Stomach (tissue), 9 donors: ENCODE results near the gene ZDHHC18. TPM values are rescaled to one million over a fixed set of nuclear protein-coding genes. Genes with fewer than 3 reads are reported as not detected.
A peak's percentile ranks its signal among the peaks of the same experiment; 100 is the strongest.

ENCODE experiments used
- DNase-seq, 2 donors: peaks; one replicate each; pipeline versions ENCODE4 v3.0.0 to v3.0.0-alpha.2; 2013 to 2019
- H3K27ac ChIP-seq, 5 donors: fragments of 200-600 bp in 4 of 5; sonication (generic) in 4 of 5; one replicate each; pipeline ENCODE4 v1.5.1; 2013 to 2019; ENCODE audit warnings: mild to moderate bottlenecking in 1 of 5, moderate library complexity in 1 of 5
- H3K27me3 ChIP-seq, 3 donors: fragments of 200-600 bp; sonication (generic); one replicate each; pipeline ENCODE4 v1.5.1; 2017 to 2019; ENCODE audit warnings: mixed run types in 1 of 3
- H3K36me3 ChIP-seq, 4 donors: fragments of 200-600 bp; sonication (generic); 1 replicate in 3 of 4; 2 replicates in 1 of 4; pipeline ENCODE4 v1.5.1; 2016 to 2019
- H3K4me1 ChIP-seq, 4 donors: fragments of 200-600 bp; sonication (generic); one replicate each; pipeline ENCODE4 v1.5.1; 2016 to 2019
- H3K4me3 ChIP-seq, 4 donors: fragments of 200-600 bp; sonication (generic) in 3 of 4; one replicate each; pipeline ENCODE4 v1.5.1; 2016 to 2019; ENCODE audit warnings: mild to moderate bottlenecking in 1 of 4
- H3K9me3 ChIP-seq, 4 donors: fragments of 200-600 bp; sonication (generic); one replicate each; pipeline ENCODE4 v1.5.1; 2016 to 2019
- EP300 ChIP-seq: sonication (generic); formaldehyde crosslinking; IDR thresholded peaks from one replicate; pipeline ENCODE4 v1.6.1; 2017; ENCODE audit warnings: antibody characterized with exemption
- POLR2A ChIP-seq, 4 donors: fragments of 450-650 bp; IDR thresholded peaks; one replicate each; pipeline ENCODE4 v1.6.1; 2016; ENCODE audit warnings: antibody characterized with exemption in 4 of 4, control low read depth in 2 of 4, mild to moderate bottlenecking in 1 of 4, moderate library complexity in 1 of 4
- POLR2AphosphoS5 ChIP-seq, 3 donors: sonication (generic); formaldehyde crosslinking; IDR thresholded peaks; one replicate each; pipeline ENCODE4 v1.6.1; 2016; ENCODE audit warnings: antibody characterized with exemption in 3 of 3
- WGBS, 5 donors: extraction: QIAGEN DNeasy Blood & Tissue Kit in 3 of 5; methylation state at CpG; one replicate each; pipeline versions ENCODE4 v1.1.5 to v1.1.7; 2013 to 2018; 5-methylcytosine and 5-hydroxymethylcytosine counted together
- intact Hi-C: fragments of 100-400 bp; cut with DNase I; formaldehyde crosslinking; loops from one replicate; pipeline ENCODE4 v1.15.1; 2023; ENCODE audit warnings: low total_unique reads
- polyA plus RNA-seq, 3 donors: library from polyadenylated mRNA; stranded (reverse); fragments of 200-250 nt; gene quantifications; one replicate each; pipeline ENCODE4 v1.2.3, GENCODE V29; 2013
- total RNA-seq, 5 donors: library from RNA; depleted of rRNA; stranded (reverse); fragments of >200 nt; gene quantifications; one replicate each; pipeline versions ENCODE4 v1.1.0 to v1.2.3, GENCODE V29; 2014 to 2016
- TF ChIP-seq, protein P1 (sequence below), 7 experiments: fragments of 450-650 bp in 4 of 7; fragments of 200-600 bp in 3 of 7; sonication (generic) in 3 of 7; IDR thresholded peaks; one replicate each; pipeline ENCODE4 v1.5.1; 2016 to 2019; ENCODE audit warnings: antibody characterized with exemption in 7 of 7, control low read depth in 2 of 7, mild to moderate bottlenecking in 1 of 7
- donor health status: healthy with polysubstance abuse.
- donor health status: Bipolar disorder and iron deficiency.
- donor health status: healthy.

The ZDHHC18 gene
- total and polyA plus RNA-seq, 8 donors = 5.2 to 81.7 (median 9.2) TPM

DNA sequence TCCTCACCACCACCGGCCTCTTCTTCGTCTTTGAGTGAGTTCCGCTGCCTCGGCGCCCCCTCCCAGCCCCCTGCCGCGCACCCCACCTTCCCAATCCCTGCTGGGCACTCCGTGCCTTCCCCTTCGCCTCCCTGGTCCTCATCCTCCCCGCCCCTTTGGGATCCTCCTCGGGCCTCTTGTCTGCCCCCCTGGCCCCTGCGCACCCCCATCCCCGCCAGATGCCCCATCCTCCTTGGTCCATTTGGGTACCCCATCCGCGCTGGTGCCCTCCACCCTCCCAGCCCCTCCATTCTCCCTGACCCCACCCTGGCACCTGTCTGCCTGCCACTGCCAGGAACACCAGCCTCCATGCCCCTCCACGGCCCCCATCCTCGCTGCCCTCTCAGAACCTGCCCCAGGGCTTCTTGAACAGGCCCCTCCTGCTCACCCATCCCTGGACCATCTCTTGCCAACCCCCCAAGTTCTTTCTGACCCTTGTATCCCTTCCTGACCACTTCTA lies 667 bp downstream of the ZDHHC18 start:
- peaks cover 0 to 14% (median 8%) of the 10 kb centered on the region in 4 donors for H3K36me3 ChIP-seq
- H3K4me3 ChIP-seq = peak overlapping the region; percentile 79 to 94 (median 80)
- intact Hi-C loops = no loop called here
- peak overlapping the region; percentile 74 to 89 (median 84) for H3K27ac ChIP-seq
- no peaks in the 10 kb centered on the region for H3K9me3 ChIP-seq
- 1 to 4% (median 2%) methylated on average over 9 to 17 of the region's 17 CpGs for WGBS, 5 donors
- DNase-seq = no peak
- H3K4me1 ChIP-seq = peaks cover 32 to 61% (median 53%) of the 10 kb centered on the region in 4 donors
- TF ChIP-seq POLR2A (IDR thresholded peaks at IDR 0.05) = no peak
- H3K27me3 ChIP-seq = no peaks in the 10 kb centered on the region

DNA sequence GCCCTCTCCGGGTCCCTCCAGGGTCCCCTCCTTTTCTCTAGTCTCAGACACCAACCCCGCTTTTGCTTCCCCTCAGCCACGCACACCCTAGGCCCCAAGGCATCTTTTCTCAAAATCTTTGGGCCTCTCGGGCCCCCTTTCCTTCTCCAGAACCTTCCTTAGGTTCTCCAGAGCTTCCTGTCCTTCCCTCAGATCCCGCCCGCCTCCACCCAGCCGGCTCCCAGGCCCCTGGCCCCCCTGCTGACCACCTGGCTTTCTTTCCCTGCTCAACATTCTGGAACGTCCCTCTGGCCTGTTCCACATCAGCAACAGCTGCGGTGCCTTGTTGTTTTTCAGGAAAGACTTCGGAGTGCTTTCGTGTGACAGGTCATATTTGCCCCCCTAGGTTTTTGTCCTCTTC lies 1.2 kb downstream of the ZDHHC18 start:
- peak overlapping the region; percentile 79 to 94 (median 80) for H3K4me3 ChIP-seq
- TF ChIP-seq, protein P1, sequence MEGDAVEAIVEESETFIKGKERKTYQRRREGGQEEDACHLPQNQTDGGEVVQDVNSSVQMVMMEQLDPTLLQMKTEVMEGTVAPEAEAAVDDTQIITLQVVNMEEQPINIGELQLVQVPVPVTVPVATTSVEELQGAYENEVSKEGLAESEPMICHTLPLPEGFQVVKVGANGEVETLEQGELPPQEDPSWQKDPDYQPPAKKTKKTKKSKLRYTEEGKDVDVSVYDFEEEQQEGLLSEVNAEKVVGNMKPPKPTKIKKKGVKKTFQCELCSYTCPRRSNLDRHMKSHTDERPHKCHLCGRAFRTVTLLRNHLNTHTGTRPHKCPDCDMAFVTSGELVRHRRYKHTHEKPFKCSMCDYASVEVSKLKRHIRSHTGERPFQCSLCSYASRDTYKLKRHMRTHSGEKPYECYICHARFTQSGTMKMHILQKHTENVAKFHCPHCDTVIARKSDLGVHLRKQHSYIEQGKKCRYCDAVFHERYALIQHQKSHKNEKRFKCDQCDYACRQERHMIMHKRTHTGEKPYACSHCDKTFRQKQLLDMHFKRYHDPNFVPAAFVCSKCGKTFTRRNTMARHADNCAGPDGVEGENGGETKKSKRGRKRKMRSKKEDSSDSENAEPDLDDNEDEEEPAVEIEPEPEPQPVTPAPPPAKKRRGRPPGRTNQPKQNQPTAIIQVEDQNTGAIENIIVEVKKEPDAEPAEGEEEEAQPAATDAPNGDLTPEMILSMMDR (IDR thresholded peaks at IDR 0.05) = no peak
- TF ChIP-seq POLR2A (IDR thresholded peaks at IDR 0.05) = no peak
- no peak for TF ChIP-seq EP300
- no peak for TF ChIP-seq POLR2AphosphoS5 (IDR thresholded peaks at IDR 0.05)

GRCh38 chr1:26828411-26828991 lies 2.0 kb downstream of the ZDHHC18 start:
- DNase-seq = peak; percentile 34 to 39
- TF ChIP-seq, protein P1 (IDR thresholded peaks at IDR 0.05) = no peak
- TF ChIP-seq EP300 = no peak
- TF ChIP-seq POLR2A (IDR thresholded peaks at IDR 0.05) = no peak
- no peak for TF ChIP-seq POLR2AphosphoS5 (IDR thresholded peaks at IDR 0.05)
- whole genome bisulfite sequencing, 5 donors = 33 to 43% (median 34%) methylated on average over 4 of the region's 4 CpGs
- intact Hi-C loops = no loop called here
- no peaks in the 10 kb centered on the region for H3K27me3 ChIP-seq
- peak overlapping the region in 2 of 4 donors; percentile 80 to 94 for H3K4me3 ChIP-seq
- peaks cover 13 to 27% (median 21%) of the 10 kb centered on the region in 4 donors for H3K36me3 ChIP-seq
- H3K9me3 ChIP-seq = no peaks in the 10 kb centered on the region
- peak overlapping the region in 4 of 5 donors; percentile 74 to 88 (median 84) for H3K27ac ChIP-seq
- peaks cover 32 to 67% (median 59%) of the 10 kb centered on the region in 4 donors for H3K4me1 ChIP-seq

More for the DNA sequence above, 1.2 kb downstream of the ZDHHC18 start:
- intact Hi-C loops = no loop called here
- Histone ChIP-seq H3K4me1 (peaks cover 32 to 61% (median 55%) of the 10 kb centered on the region in 4 donors), H3K36me3 (peaks cover 4 to 19% (median 13%) of the 10 kb centered on the region in 4 donors), H3K27ac (peak overlapping the region; percentile 74 to 89 (median 84)), H3K9me3 (no peaks in the 10 kb centered on the region), H3K27me3 (no peaks in the 10 kb centered on the region)
- WGBS, 5 donors = 32 to 44% (median 38%) methylated on average over 11 of the region's 11 CpGs
- peak in 1 of 2 donors; percentile 53 for DNase-seq

DNA sequence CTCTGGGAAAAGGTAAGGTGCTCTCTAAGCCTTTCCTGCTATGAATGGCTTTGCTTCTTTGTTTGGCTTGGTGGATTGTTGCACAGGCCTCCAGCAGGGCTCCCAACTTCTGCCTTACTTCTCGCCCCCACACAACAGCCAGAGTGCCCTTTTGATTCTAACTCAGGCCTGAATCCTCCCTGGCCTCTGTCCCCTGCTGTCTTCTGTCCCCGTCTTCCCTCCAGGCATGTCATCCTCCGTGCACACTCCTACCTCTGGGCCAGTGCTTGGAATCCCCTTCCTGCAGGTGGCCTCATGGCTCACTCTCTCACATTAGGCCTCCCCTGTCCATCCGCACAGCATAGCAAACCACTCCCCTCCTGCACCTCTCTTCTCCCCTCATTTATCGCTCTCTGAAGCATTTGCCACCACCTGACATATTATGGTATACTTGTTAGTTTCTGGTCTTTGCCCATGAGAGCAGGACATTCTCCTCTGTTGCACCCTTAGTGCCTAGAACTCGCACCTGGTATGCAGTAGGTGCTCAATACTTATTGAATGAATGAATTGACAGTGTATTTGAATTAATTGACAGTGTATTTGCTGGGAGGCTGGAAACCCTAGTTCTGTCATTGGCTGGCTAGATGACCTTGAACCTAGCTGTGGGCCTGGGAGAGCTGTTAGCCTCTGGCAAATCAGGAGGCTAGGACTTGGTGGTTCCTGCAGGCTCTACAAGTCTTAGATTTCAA lies 2.9 kb downstream of the ZDHHC18 start:
- Histone ChIP-seq H3K36me3 (peaks cover 13 to 36% (median 30%) of the 10 kb centered on the region in 4 donors), H3K4me3 (peak overlapping the region in 2 of 4 donors; percentile 80 to 94), H3K9me3 (no peaks in the 10 kb centered on the region), H3K27ac (peak overlapping the region in 4 of 5 donors; percentile 74 to 88 (median 84)), H3K27me3 (no peaks in the 10 kb centered on the region), H3K4me1 (peaks cover 32 to 73% (median 66%) of the 10 kb centered on the region in 4 donors)
- intact Hi-C loops = no loop called here
- TF ChIP-seq POLR2AphosphoS5 (IDR thresholded peaks at IDR 0.05) = no peak
- TF ChIP-seq, protein P1 (IDR thresholded peaks at IDR 0.05) = no peak
- no peak for TF ChIP-seq POLR2A (IDR thresholded peaks at IDR 0.05)
- no peak for TF ChIP-seq EP300
- no peak for DNase-seq
- 85 to 91% (median 90%) methylated on average over 6 of the region's 6 CpGs for WGBS, 5 donors
